Measurements from ENCODE around the gene PCYT1B.

DNA sequence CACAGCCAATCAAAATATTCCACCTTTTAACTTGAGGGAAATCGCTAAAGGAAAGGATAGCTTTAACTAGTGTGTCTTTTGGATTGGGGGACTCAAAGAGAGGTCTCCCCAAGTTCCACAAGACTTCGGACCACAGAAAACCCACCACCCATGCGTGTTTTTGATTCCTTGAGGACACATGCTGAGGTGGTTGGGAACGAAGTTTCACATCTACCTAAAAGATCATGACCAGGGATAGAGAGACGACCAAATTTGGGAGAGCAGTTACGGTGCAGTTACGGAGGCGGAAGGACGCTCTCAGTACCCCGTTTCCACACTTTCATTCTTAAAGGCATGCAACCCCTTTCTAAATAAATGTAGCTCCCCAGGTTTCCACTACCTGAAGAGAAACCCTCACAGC, 1.1 kb downstream of the PCYT1B start:
- no peak for TF ChIP-seq GATA2 (IDR thresholded peaks at IDR 0.05; ENCODE audit: low read depth, low read length)
- no peak for TF ChIP-seq GATA3 (IDR thresholded peaks at IDR 0.05; ENCODE audit: low read depth, low read length)
